HEK293 (cell line): Measurements from ENCODE around the gene MSI2.

Source experiments
- CTCF ChIA-PET: fragments of 350-600 bp; formaldehyde crosslinking; extraction: SDS; loops from one replicate; lab custom pipeline; 2021; ENCODE audit warnings: antibody characterized with exemption; lab: Yijun Ruan, JAX
- POLR2A ChIA-PET: fragments of 300-600 bp; formaldehyde crosslinking; extraction: SDS; loops from one replicate; lab custom pipeline; 2020; ENCODE audit warnings: antibody characterized with exemption, inconsistent platforms; lab: Yijun Ruan, JAX
- H3K27ac ChIP-seq: fragments of 200-500 bp; sonication (Bioruptor generic); 2 replicates; pipeline ENCODE4 v1.5.1; 2014; ENCODE audit warnings: low read depth, low read length, control low read depth, inconsistent platforms; ENCODE audit errors: extremely low read depth
- H3K36me3 ChIP-seq, 2 experiments: fragments of 200-500 bp in 1 of 2; sonication (Bioruptor generic) in 1 of 2; 1 replicate in 1 of 2; 2 replicates in 1 of 2; pipeline ENCODE4 v1.5.1; 2014 to 2017; ENCODE audit warnings: inconsistent platforms in 2 of 2, low read length in 2 of 2; ENCODE audit not compliant: control insufficient read depth in 2 of 2, insufficient read depth in 1 of 2
- H3K4me1 ChIP-seq: fragments of 200-500 bp; sonication (Bioruptor generic); 2 replicates; pipeline ENCODE4 v1.5.1; 2014; ENCODE audit warnings: mild to moderate bottlenecking, low read length, inconsistent platforms; ENCODE audit not compliant: control insufficient read depth, insufficient read depth
- H3K4me3 ChIP-seq: 2 replicates; pipeline ENCODE4 v1.5.1; 2011; ENCODE audit warnings: low read depth, mild to moderate bottlenecking, control low read depth, low read length, moderate library complexity
- H3K9me3 ChIP-seq: fragments of 200-500 bp; sonication (Bioruptor generic); 2 replicates; pipeline ENCODE4 v1.5.1; 2014; ENCODE audit warnings: low read depth, low read length, inconsistent platforms; ENCODE audit not compliant: control insufficient read depth, insufficient read depth
- GFI1B ChIP-seq: fragments of 450-650 bp; formaldehyde crosslinking; IDR thresholded peaks from 2 replicates; pipeline ENCODE4 v1.5.1; 2016; ENCODE audit warnings: missing biosample characterization, missing genetic modification characterization
- GLIS1 ChIP-seq: fragments of 450-650 bp; formaldehyde crosslinking; IDR thresholded peaks from 2 replicates; pipeline ENCODE4 v1.5.1; 2016; ENCODE audit warnings: missing biosample characterization, missing genetic modification characterization
- ZFHX2 ChIP-seq: fragments of 450-650 bp; formaldehyde crosslinking; conservative IDR thresholded peaks from 2 replicates; pipeline ENCODE4 v1.5.1; 2016; ENCODE audit warnings: missing biosample characterization, missing genetic modification characterization
- ZFP41 ChIP-seq: fragments of 450-650 bp; formaldehyde crosslinking; IDR thresholded peaks from 2 replicates; pipeline ENCODE4 v1.5.1; 2016; ENCODE audit warnings: missing biosample characterization, missing genetic modification characterization, borderline replicate concordance
- ZFP69B ChIP-seq: fragments of 450-650 bp; formaldehyde crosslinking; IDR thresholded peaks from 2 replicates; pipeline ENCODE4 v1.5.1; 2016; ENCODE audit warnings: missing biosample characterization, missing genetic modification characterization
- ZNF112 ChIP-seq: fragments of 450-650 bp; formaldehyde crosslinking; IDR thresholded peaks from 2 replicates; pipeline ENCODE4 v1.5.0; 2017; ENCODE audit warnings: missing biosample characterization, missing genetic modification characterization
- ZNF138 ChIP-seq: fragments of 450-650 bp; formaldehyde crosslinking; IDR thresholded peaks from 2 replicates; pipeline ENCODE4 v1.5.1; 2016; ENCODE audit warnings: missing biosample characterization, missing genetic modification characterization, borderline replicate concordance
- ZNF2 ChIP-seq: fragments of 450-650 bp; formaldehyde crosslinking; IDR thresholded peaks from 2 replicates; pipeline ENCODE4 v1.5.1; 2016; ENCODE audit warnings: missing biosample characterization, missing genetic modification characterization
- ZNF280D ChIP-seq: fragments of 450-650 bp; formaldehyde crosslinking; IDR thresholded peaks from 2 replicates; pipeline ENCODE4 v1.5.1; 2016; ENCODE audit warnings: missing biosample characterization, missing genetic modification characterization
- ZNF292 ChIP-seq: fragments of 450-650 bp; formaldehyde crosslinking; IDR thresholded peaks from 2 replicates; pipeline ENCODE4 v1.5.1; 2016; ENCODE audit warnings: low read depth, missing biosample characterization, missing genetic modification characterization, borderline replicate concordance
- ZNF311 ChIP-seq: fragments of 450-650 bp; formaldehyde crosslinking; IDR thresholded peaks from 2 replicates; pipeline ENCODE4 v1.5.1; 2017; ENCODE audit warnings: missing biosample characterization, missing genetic modification characterization, borderline replicate concordance
- ZNF335 ChIP-seq: fragments of 450-650 bp; formaldehyde crosslinking; conservative IDR thresholded peaks from 2 replicates; pipeline ENCODE4 v1.5.1; 2016; ENCODE audit warnings: missing biosample characterization, missing genetic modification characterization
- ZNF37A ChIP-seq: fragments of 450-650 bp; IDR thresholded peaks from 2 replicates; pipeline ENCODE4 v1.5.1; 2018; ENCODE audit warnings: missing biosample characterization, missing genetic modification characterization
- ZNF426 ChIP-seq: fragments of 450-650 bp; formaldehyde crosslinking; IDR thresholded peaks from 2 replicates; pipeline ENCODE4 v1.5.1; 2017; ENCODE audit warnings: missing biosample characterization, missing genetic modification characterization, mild to moderate bottlenecking, inconsistent platforms, moderate library complexity
- ZNF48 ChIP-seq: fragments of 450-650 bp; formaldehyde crosslinking; IDR thresholded peaks from 2 replicates; pipeline ENCODE4 v1.5.1; 2016; ENCODE audit warnings: missing biosample characterization, missing genetic modification characterization
- ZNF555 ChIP-seq: fragments of 450-650 bp; formaldehyde crosslinking; conservative IDR thresholded peaks from 2 replicates; pipeline ENCODE4 v1.5.1; 2017; ENCODE audit warnings: missing biosample characterization, mild to moderate bottlenecking, missing genetic modification characterization, inconsistent platforms
- ZNF629 ChIP-seq: fragments of 450-650 bp; formaldehyde crosslinking; IDR thresholded peaks from 2 replicates; pipeline ENCODE4 v1.5.1; 2017; ENCODE audit warnings: missing biosample characterization, missing genetic modification characterization
- ZNF664 ChIP-seq: fragments of 450-650 bp; formaldehyde crosslinking; IDR thresholded peaks from 2 replicates; pipeline ENCODE4 v1.5.1; 2016; ENCODE audit warnings: missing biosample characterization, missing genetic modification characterization
- ZNF747 ChIP-seq: fragments of 450-650 bp; formaldehyde crosslinking; IDR thresholded peaks from 2 replicates; pipeline ENCODE4 v1.5.1; 2016; ENCODE audit warnings: missing biosample characterization, missing genetic modification characterization
- ZNF830 ChIP-seq: fragments of 450-650 bp; IDR thresholded peaks from 2 replicates; pipeline ENCODE4 v1.5.0; 2018; ENCODE audit warnings: missing biosample characterization, missing genetic modification characterization, low read depth, mild to moderate bottlenecking, moderate library complexity
- ZNF837 ChIP-seq: fragments of 450-650 bp; formaldehyde crosslinking; IDR thresholded peaks from 2 replicates; pipeline ENCODE4 v1.5.1; 2016; ENCODE audit warnings: missing biosample characterization, missing genetic modification characterization
- ZSCAN30 ChIP-seq: fragments of 450-650 bp; IDR thresholded peaks from 2 replicates; pipeline ENCODE4 v1.5.1; 2018; ENCODE audit warnings: missing biosample characterization, mild to moderate bottlenecking, missing genetic modification characterization, moderate library complexity
- TF ChIP-seq, protein P1 (sequence below): fragments of 450-650 bp; formaldehyde crosslinking; IDR thresholded peaks from 2 replicates; pipeline ENCODE4 v1.5.1; 2017; ENCODE audit warnings: missing biosample characterization, mild to moderate bottlenecking, missing genetic modification characterization, moderate library complexity
- TF ChIP-seq, protein P2 (sequence below): fragments of 450-650 bp; formaldehyde crosslinking; IDR thresholded peaks from 2 replicates; pipeline ENCODE4 v1.5.1; 2016; ENCODE audit warnings: missing biosample characterization, missing genetic modification characterization

The MSI2 gene

DNA sequence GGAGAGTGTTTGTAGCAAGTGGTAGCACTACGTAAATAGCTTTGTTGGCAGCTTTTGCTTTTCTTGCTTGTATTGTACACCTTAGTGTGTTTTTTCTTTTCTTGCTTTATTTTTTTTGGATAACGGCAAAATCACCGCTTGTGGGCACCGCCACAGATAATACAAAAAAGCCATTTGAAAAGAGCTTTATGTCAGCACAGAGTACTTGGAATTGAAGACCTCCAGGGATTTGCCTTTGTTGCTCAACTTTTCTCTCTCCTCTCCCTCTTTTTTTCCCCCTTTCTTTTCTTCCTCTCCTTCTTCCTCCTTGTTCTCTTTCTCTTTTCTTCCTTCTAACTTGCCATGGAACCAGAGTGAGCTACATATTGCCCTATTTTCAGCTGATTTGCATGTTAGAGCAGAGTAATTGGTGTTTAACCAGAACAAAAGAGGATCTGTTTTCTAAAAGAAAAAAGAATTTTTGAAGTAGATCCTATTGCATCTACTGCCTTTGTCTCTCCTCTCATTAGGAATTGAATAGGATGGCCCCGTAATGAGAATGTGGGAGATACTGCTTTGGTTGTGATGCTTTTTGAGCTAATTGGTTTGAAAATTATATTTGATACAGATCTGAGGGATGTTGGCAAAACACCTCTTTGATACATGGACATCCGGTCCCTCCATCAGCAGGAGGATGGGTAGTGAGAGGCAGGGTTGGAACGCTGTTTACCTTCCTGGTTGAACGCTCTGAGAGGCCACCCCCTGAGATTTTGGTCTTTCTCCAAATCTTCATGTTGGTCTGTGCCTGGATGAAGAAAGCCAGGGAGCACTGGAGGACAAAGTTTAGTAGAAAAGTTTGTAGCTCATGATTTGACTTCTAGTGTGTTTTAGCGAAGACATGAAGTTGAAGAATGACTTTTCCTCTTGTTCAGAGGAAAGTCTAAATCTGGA, 85.6 kb downstream of the MSI2 start:
- TF ChIP-seq GLIS1 (tag by site-specific recombination) (peak; percentile 82), ZNF138 (tag by site-specific recombination) (no peak)
- Histone ChIP-seq H3K36me3 (peaks cover 0 to 9% of the 10 kb centered on the region in 2 experiments; a peak in 1 of 3 replicates), H3K4me1 (0 out of 2 replicates have a peak, but pooled peaks cover 4% of the 10 kb centered on the region), H3K9me3 (no peaks in the 10 kb centered on the region), H3K27ac (no peak overlapping the region), H3K4me3 (no peak overlapping the region)
- ChIA-PET CTCF (interaction anchor here (0.7 kb wide), 3 partner anchors 23 to 213 kb away, joined by 4 to 6 read pairs (median 4); no protein-coding TSS in a partner anchor), POLR2A (no interaction called here)

DNA sequence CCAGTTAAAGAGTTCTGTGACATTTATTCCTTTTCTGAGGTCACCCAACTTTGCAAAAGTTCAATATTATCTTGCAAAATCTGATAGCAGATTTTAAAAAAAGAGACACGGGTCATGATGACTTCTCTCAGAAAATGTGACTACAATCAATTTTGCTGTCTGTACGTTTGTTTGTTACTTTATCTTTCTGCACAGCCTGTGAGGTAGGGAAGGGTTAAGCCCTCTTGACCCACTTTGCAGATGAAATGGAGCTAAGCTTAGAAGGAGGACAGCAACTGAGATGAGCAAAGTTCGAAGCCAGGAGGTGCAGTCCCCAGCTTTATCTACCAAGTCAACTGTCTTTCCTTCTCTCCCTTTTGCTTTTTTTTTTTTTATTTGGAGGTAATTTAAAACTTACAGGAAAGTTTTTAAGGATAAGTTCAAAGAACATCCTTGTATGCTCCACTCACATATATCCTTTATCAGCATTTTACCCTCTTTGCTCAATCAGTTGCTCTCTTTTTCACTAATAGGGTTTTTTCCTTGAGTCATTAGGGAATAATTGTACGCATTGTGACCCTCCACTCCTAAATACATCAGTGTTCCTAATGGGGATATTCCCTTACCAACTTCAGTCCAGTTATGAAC, 86.8 kb downstream of the MSI2 start:
- CTCF ChIA-PET, result interaction anchor here (0.6 kb wide), 1 partner anchor 9 kb away, joined by 4 read pairs; no protein-coding TSS in a partner anchor

GRCh38 chr17:57343717-57344116, 87.4 kb downstream of the MSI2 start:
- CTCF ChIA-PET, result no interaction called here
- no peak for TF ChIP-seq ZNF2 (tag by site-specific recombination)
- no peak for TF ChIP-seq ZNF664 (tag by site-specific recombination)
- no peak for TF ChIP-seq ZNF830 (tag by site-specific recombination)
- TF ChIP-seq ZNF747, result no peak
- no peak for TF ChIP-seq ZNF48 (tag by site-specific recombination)
- TF ChIP-seq ZNF112, result no peak
- TF ChIP-seq, protein P1, sequence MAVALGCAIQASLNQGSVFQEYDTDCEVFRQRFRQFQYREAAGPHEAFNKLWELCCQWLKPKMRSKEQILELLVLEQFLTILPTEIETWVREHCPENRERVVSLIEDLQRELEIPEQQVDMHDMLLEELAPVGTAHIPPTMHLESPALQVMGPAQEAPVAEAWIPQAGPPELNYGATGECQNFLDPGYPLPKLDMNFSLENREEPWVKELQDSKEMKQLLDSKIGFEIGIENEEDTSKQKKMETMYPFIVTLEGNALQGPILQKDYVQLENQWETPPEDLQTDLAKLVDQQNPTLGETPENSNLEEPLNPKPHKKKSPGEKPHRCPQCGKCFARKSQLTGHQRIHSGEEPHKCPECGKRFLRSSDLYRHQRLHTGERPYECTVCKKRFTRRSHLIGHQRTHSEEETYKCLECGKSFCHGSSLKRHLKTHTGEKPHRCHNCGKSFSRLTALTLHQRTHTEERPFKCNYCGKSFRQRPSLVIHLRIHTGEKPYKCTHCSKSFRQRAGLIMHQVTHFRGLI (tag by site-specific recombination), result no peak
- TF ChIP-seq ZNF37A, result no peak
- TF ChIP-seq GFI1B (tag by site-specific recombination), result no peak
- TF ChIP-seq ZNF629 (tag by site-specific recombination), result no peak
- TF ChIP-seq, protein P2, sequence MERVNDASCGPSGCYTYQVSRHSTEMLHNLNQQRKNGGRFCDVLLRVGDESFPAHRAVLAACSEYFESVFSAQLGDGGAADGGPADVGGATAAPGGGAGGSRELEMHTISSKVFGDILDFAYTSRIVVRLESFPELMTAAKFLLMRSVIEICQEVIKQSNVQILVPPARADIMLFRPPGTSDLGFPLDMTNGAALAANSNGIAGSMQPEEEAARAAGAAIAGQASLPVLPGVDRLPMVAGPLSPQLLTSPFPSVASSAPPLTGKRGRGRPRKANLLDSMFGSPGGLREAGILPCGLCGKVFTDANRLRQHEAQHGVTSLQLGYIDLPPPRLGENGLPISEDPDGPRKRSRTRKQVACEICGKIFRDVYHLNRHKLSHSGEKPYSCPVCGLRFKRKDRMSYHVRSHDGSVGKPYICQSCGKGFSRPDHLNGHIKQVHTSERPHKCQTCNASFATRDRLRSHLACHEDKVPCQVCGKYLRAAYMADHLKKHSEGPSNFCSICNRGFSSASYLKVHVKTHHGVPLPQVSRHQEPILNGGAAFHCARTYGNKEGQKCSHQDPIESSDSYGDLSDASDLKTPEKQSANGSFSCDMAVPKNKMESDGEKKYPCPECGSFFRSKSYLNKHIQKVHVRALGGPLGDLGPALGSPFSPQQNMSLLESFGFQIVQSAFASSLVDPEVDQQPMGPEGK (tag by site-specific recombination), result no peak
- no peak for TF ChIP-seq ZFHX2 (tag by site-specific recombination)
- TF ChIP-seq ZFP69B (tag by site-specific recombination), result no peak
- POLR2A ChIA-PET, result no interaction called here
- peaks cover 0 to 27% of the 10 kb centered on the region in 2 experiments; a peak in 1 of 3 replicates for H3K36me3 ChIP-seq
- no peak overlapping the region for H3K27ac ChIP-seq
- no peak overlapping the region for H3K4me3 ChIP-seq
- H3K9me3 ChIP-seq, result no peaks in the 10 kb centered on the region
- 0 out of 2 replicates have a peak, but pooled peaks cover 4% of the 10 kb centered on the region for H3K4me1 ChIP-seq

More for the DNA sequence above, 86.8 kb downstream of the MSI2 start:
- Histone ChIP-seq H3K27ac (no peak overlapping the region), H3K4me3 (no peak overlapping the region), H3K36me3 (peaks cover 0 to 21% of the 10 kb centered on the region in 2 experiments; a peak in 1 of 3 replicates), H3K9me3 (no peaks in the 10 kb centered on the region), H3K4me1 (0 out of 2 replicates have a peak, but pooled peaks cover 4% of the 10 kb centered on the region)
- no peak for TF ChIP-seq ZNF280D (tag by site-specific recombination)
- no peak for TF ChIP-seq ZNF292 (tag by site-specific recombination)
- no peak for TF ChIP-seq ZSCAN30 (tag by site-specific recombination)
- TF ChIP-seq ZNF555 (tag by site-specific recombination), result no peak
- no peak for TF ChIP-seq ZFP41
- TF ChIP-seq ZNF311 (tag by site-specific recombination), result no peak
- no peak for TF ChIP-seq ZNF335
- no peak for TF ChIP-seq ZNF426 (tag by site-specific recombination)
- TF ChIP-seq ZNF837 (tag by site-specific recombination), result no peak
- POLR2A ChIA-PET, result no interaction called here
